ENCODE data around the gene FCN2. TPM values are rescaled to one million over a fixed set of nuclear protein-coding genes. Genes with fewer than 3 reads are reported as not detected.

The FCN2 gene
- total RNA-seq, 4 donors from 2014 or later, result not detected

- no peaks in the 10 kb centered on the region for H3K27me3 ChIP-seq
- 93% methylated on average over 11 of the region's 15 CpGs for WGBS
- TF ChIP-seq EP300 (IDR thresholded peaks at IDR 0.05) (no peak), CTCF (IDR thresholded peaks at IDR 0.05) (no peak), POLR2A (IDR thresholded peaks at IDR 0.05; ENCODE audit: low read depth) (no peak), POLR2AphosphoS5 (IDR thresholded peaks at IDR 0.05) (no peak)
- peaks cover 18 to 89% (median 49%) of the 10 kb centered on the region in 4 donors for H3K36me3 ChIP-seq
- H3K27ac ChIP-seq (replicated peaks in 1 of 4), result no peak overlapping the region
- H3K9me3 ChIP-seq, result no peaks in the 10 kb centered on the region
- peaks cover 0 to 4% (median 0%) of the 10 kb centered on the region in 4 donors for H3K4me1 ChIP-seq
- DNase-seq (ENCODE audit: extremely low spot score), result no peak
- H3K4me3 ChIP-seq, result no peak overlapping the region
- intact Hi-C loops (cut with DNase I), result no loop called here
Measured at GRCh38 chr9:134841180-134841904, 39.3 kb upstream of the FCN2 start.

- peaks cover 0 to 4% (median 0%) of the 10 kb centered on the region in 4 donors for H3K4me1 ChIP-seq
- no peaks in the 10 kb centered on the region for H3K9me3 ChIP-seq
- H3K4me3 ChIP-seq, result no peak overlapping the region
- WGBS, result 84% methylated on average over 10 of the region's 22 CpGs
- H3K36me3 ChIP-seq, result peaks cover 14 to 79% (median 41%) of the 10 kb centered on the region in 4 donors
- intact Hi-C loops (cut with DNase I), result no loop called here
- no peak for DNase-seq (ENCODE audit: extremely low spot score)
- H3K27ac ChIP-seq (replicated peaks in 1 of 4), result no peak overlapping the region
- no peaks in the 10 kb centered on the region for H3K27me3 ChIP-seq
- TF ChIP-seq POLR2AphosphoS5 (IDR thresholded peaks at IDR 0.05) (no peak), EP300 (IDR thresholded peaks at IDR 0.05) (no peak), POLR2A (IDR thresholded peaks at IDR 0.05; ENCODE audit: low read depth) (no peak), CTCF (IDR thresholded peaks at IDR 0.05) (no peak)
Measured at GRCh38 chr9:134842321-134842720, 38.3 kb upstream of the FCN2 start.

GRCh38 chr9:134843740-134844139 is 36.9 kb upstream of the FCN2 start:
- H3K9me3 ChIP-seq, result peaks cover 0 to 5% (median 0%) of the 10 kb centered on the region in 4 donors
- H3K4me3 ChIP-seq, result no peak overlapping the region
- TF ChIP-seq CTCF (IDR thresholded peaks at IDR 0.05) (no peak), POLR2AphosphoS5 (IDR thresholded peaks at IDR 0.05) (no peak), POLR2A (IDR thresholded peaks at IDR 0.05; ENCODE audit: low read depth) (no peak), EP300 (IDR thresholded peaks at IDR 0.05) (no peak)
- 85% methylated on average over 11 of the region's 18 CpGs for WGBS
- no peaks in the 10 kb centered on the region for H3K27me3 ChIP-seq
- DNase-seq (ENCODE audit: extremely low spot score), result no peak
- H3K4me1 ChIP-seq, result peaks cover 0 to 4% (median 0%) of the 10 kb centered on the region in 4 donors
- peaks cover 14 to 65% (median 33%) of the 10 kb centered on the region in 4 donors for H3K36me3 ChIP-seq
- intact Hi-C loops (cut with DNase I), result no loop called here
- no peak overlapping the region for H3K27ac ChIP-seq (replicated peaks in 1 of 4)

GRCh38 chr9:134844821-134845220 is 35.8 kb upstream of the FCN2 start:
- no peak for DNase-seq (ENCODE audit: extremely low spot score)
- no peaks in the 10 kb centered on the region for H3K27me3 ChIP-seq
- H3K4me1 ChIP-seq, result peaks cover 0 to 4% (median 0%) of the 10 kb centered on the region in 4 donors
- peaks cover 14 to 54% (median 28%) of the 10 kb centered on the region in 4 donors for H3K36me3 ChIP-seq
- TF ChIP-seq EP300 (IDR thresholded peaks at IDR 0.05) (no peak), POLR2AphosphoS5 (IDR thresholded peaks at IDR 0.05) (no peak), POLR2A (IDR thresholded peaks at IDR 0.05; ENCODE audit: low read depth) (no peak), CTCF (IDR thresholded peaks at IDR 0.05) (no peak)
- H3K4me3 ChIP-seq, result no peak overlapping the region
- peaks cover 0 to 5% (median 0%) of the 10 kb centered on the region in 4 donors for H3K9me3 ChIP-seq
- intact Hi-C loops (cut with DNase I), result no loop called here
- WGBS, result 73% methylated on average over 5 of the region's 8 CpGs
- H3K27ac ChIP-seq (replicated peaks in 1 of 4), result no peak overlapping the region

Measured in esophagus muscularis mucosa (tissue), 4 donors.